ENCODE data around the gene SEC11C. TPM values are rescaled to one million over a fixed set of nuclear protein-coding genes. Genes with fewer than 3 reads are reported as not detected.
A peak's percentile ranks its signal among the peaks of the same experiment; 100 is the strongest.

Gene SEC11C
- 10 to 100 TPM; 53.5 to 70.2 TPM for total RNA-seq

- Mint-ChIP-seq H3K27me3 (peaks cover 7% of the 10 kb centered on the region), H3K36me3 (ENCODE audit: low read depth) (peaks cover 6% of the 10 kb centered on the region), H3K9me3 (ENCODE audit: low read depth) (no peaks in the 10 kb centered on the region), H3K27ac (peak within 1 kb of the TSS; percentile 95), H3K4me1 (peaks cover 42% of the 10 kb centered on the region), H3K4me3 (peak within 1 kb of the TSS; percentile 94)
- CTCF ChIA-PET, result interaction anchor here (0.6 to 1.0 kb wide), 2 partner anchors 22 to 292 kb away, joined by 3 read pairs; no protein-coding TSS in a partner anchor
- ATAC-seq, result peak; percentile 94
- POLR2A ChIA-PET, result interaction anchor here (1.9 to 2.6 kb wide), 2 partner anchors 16 to 760 kb away, joined by 6 to 11 read pairs; partner anchors contain the start of gene PMAIP1
- intact Hi-C loops (cut with DNase I, micrococcal nuclease), result loop anchor here (1.0 to 10.0 kb wide), 13 partner anchors 15 to 1515 kb away; partner anchors contain the start of genes MALT1 (in 2 of the 2), LMAN1 (in 1 of the 2), NARS1 (in 1 of the 2) and NEDD4L (in 1 of the 2)
- peak; percentile 97 for DNase-seq
Observed at GRCh38 chr18:59139615-59140301, at the start of gene SEC11C. SEC11C (plus strand) TSS chr18:59139884; CDS start chr18:59139949, 65 bp downstream.

- ChIA-PET CTCF (no interaction called here), POLR2A (no interaction called here)
- H3K4me3 Mint-ChIP-seq, result no peak overlapping the region
- H3K27ac Mint-ChIP-seq, result no peak overlapping the region
- peaks cover 8% of the 10 kb centered on the region for H3K4me1 Mint-ChIP-seq
- intact Hi-C loops (cut with DNase I, micrococcal nuclease), result no loop called here
- DNase-seq (no peak), ATAC-seq (no peak)
- H3K9me3 Mint-ChIP-seq (ENCODE audit: low read depth), result no peaks in the 10 kb centered on the region
- peaks cover 5% of the 10 kb centered on the region for H3K27me3 Mint-ChIP-seq
- no peaks in the 10 kb centered on the region for H3K36me3 Mint-ChIP-seq (ENCODE audit: low read depth)
Observed at GRCh38 chr18:59090966-59091603, 48.6 kb upstream of the SEC11C start.

- intact Hi-C loops (cut with DNase I, micrococcal nuclease), result no loop called here
- Mint-ChIP-seq H3K27ac (no peak overlapping the region), H3K27me3 (peaks cover 9% of the 10 kb centered on the region), H3K4me1 (no peaks in the 10 kb centered on the region), H3K36me3 (ENCODE audit: low read depth) (no peaks in the 10 kb centered on the region), H3K4me3 (no peak overlapping the region), H3K9me3 (ENCODE audit: low read depth) (no peaks in the 10 kb centered on the region)
- ATAC-seq (no peak), DNase-seq (no peak)
- ChIA-PET CTCF (no interaction called here), POLR2A (no interaction called here)
Observed at GRCh38 chr18:59093668-59094067, 46.0 kb upstream of the SEC11C start.

- ChIA-PET CTCF (no interaction called here), POLR2A (no interaction called here)
- intact Hi-C loops (cut with DNase I, micrococcal nuclease), result no loop called here
- no peak for ATAC-seq
- Mint-ChIP-seq H3K36me3 (ENCODE audit: low read depth) (no peaks in the 10 kb centered on the region), H3K9me3 (ENCODE audit: low read depth) (no peaks in the 10 kb centered on the region), H3K4me1 (no peaks in the 10 kb centered on the region), H3K4me3 (no peak overlapping the region), H3K27me3 (peaks cover 9% of the 10 kb centered on the region), H3K27ac (no peak overlapping the region)
- no peak for DNase-seq
Observed at GRCh38 chr18:59094569-59094968, 45.1 kb upstream of the SEC11C start.

- H3K9me3 Mint-ChIP-seq (ENCODE audit: low read depth), result no peaks in the 10 kb centered on the region
- CTCF ChIA-PET, result no interaction called here
Observed at GRCh38 chr18:59096098-59096789, 43.4 kb upstream of the SEC11C start.

GRCh38 chr18:59101830-59102414, 37.8 kb upstream of the SEC11C start:
- H3K4me3 Mint-ChIP-seq, result no peak overlapping the region
- peaks cover 23% of the 10 kb centered on the region for H3K27me3 Mint-ChIP-seq
- intact Hi-C loops (cut with DNase I, micrococcal nuclease), result no loop called here
- DNase-seq (no peak), ATAC-seq (no peak)
- no peaks in the 10 kb centered on the region for H3K36me3 Mint-ChIP-seq (ENCODE audit: low read depth)
- H3K4me1 Mint-ChIP-seq, result no peaks in the 10 kb centered on the region
- H3K9me3 Mint-ChIP-seq (ENCODE audit: low read depth), result no peaks in the 10 kb centered on the region
- ChIA-PET CTCF (no interaction called here), POLR2A (no interaction called here)
- H3K27ac Mint-ChIP-seq, result no peak overlapping the region

More at GRCh38 chr18:59096098-59096789, 43.4 kb upstream of the SEC11C start:
- no peak overlapping the region for H3K27ac Mint-ChIP-seq
- H3K4me1 Mint-ChIP-seq, result no peaks in the 10 kb centered on the region
- no peak for ATAC-seq
- DNase-seq, result no peak
- no peak overlapping the region for H3K4me3 Mint-ChIP-seq
- peaks cover 11% of the 10 kb centered on the region for H3K27me3 Mint-ChIP-seq
- H3K36me3 Mint-ChIP-seq (ENCODE audit: low read depth), result no peaks in the 10 kb centered on the region
- POLR2A ChIA-PET, result no interaction called here
- intact Hi-C loops (cut with DNase I, micrococcal nuclease), result no loop called here

GRCh38 chr18:59109375-59109774, 30.3 kb upstream of the SEC11C start:
- POLR2A ChIA-PET, result no interaction called here
- Mint-ChIP-seq H3K36me3 (ENCODE audit: low read depth) (no peaks in the 10 kb centered on the region), H3K4me3 (no peak overlapping the region)

DNA sequence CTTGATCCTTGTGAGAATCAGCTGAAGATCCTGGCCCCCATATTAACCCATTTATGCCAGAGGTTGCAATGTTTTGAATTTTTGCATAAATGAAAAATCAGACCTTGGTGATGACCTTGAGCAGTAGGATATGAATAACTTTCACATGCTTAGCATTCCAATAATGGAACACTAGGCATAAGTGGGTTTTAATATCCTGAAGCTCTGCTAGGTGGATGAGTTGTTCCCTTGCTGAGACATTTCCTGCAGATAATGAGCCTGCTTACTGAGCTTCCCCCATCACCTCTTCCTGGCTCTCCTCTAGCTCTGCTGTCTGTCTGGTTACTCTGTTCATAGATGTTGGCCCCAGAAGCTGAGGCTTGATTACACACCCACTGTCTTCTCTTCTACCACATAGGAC, 25.5 kb upstream of the SEC11C start:
- intact Hi-C loops (cut with DNase I, micrococcal nuclease), result no loop called here
- ATAC-seq (no peak), DNase-seq (no peak)
- ChIA-PET CTCF (no interaction called here), POLR2A (no interaction called here)
- H3K9me3 Mint-ChIP-seq (ENCODE audit: low read depth), result no peaks in the 10 kb centered on the region
- peaks cover 45% of the 10 kb centered on the region for H3K27me3 Mint-ChIP-seq
- H3K4me1 Mint-ChIP-seq, result no peaks in the 10 kb centered on the region
- H3K27ac Mint-ChIP-seq, result no peak overlapping the region
- H3K36me3 Mint-ChIP-seq (ENCODE audit: low read depth), result no peaks in the 10 kb centered on the region
- H3K4me3 Mint-ChIP-seq, result no peak overlapping the region

More at GRCh38 chr18:59109375-59109774, 30.3 kb upstream of the SEC11C start:
- H3K9me3 Mint-ChIP-seq (ENCODE audit: low read depth), result no peaks in the 10 kb centered on the region
- ATAC-seq (no peak), DNase-seq (no peak)
- intact Hi-C loops (cut with DNase I, micrococcal nuclease), result no loop called here
- no peaks in the 10 kb centered on the region for H3K4me1 Mint-ChIP-seq
- peaks cover 53% of the 10 kb centered on the region for H3K27me3 Mint-ChIP-seq
- no peak overlapping the region for H3K27ac Mint-ChIP-seq
- CTCF ChIA-PET, result interaction anchor here (0.6 kb wide), 1 partner anchor 1011 kb away, joined by 3 read pairs; no protein-coding TSS in a partner anchor

GRCh38 chr18:59123588-59124369, 15.9 kb upstream of the SEC11C start:
- peak; percentile 66 for DNase-seq
- H3K9me3 Mint-ChIP-seq (ENCODE audit: low read depth), result no peaks in the 10 kb centered on the region
- H3K4me1 Mint-ChIP-seq, result peaks cover 5% of the 10 kb centered on the region
- H3K27me3 Mint-ChIP-seq, result peaks cover 27% of the 10 kb centered on the region
- intact Hi-C loops (cut with DNase I, micrococcal nuclease), result loop anchor here (1.0 to 2.0 kb wide), 2 partner anchors 16 to 19 kb away; partner anchors contain the start of gene SEC11C (in 1 of the 2)
- H3K27ac Mint-ChIP-seq, result no peak overlapping the region
- CTCF ChIA-PET, result interaction anchor here (0.6 to 1.4 kb wide), 3 partner anchors 13 to 360 kb away, joined by 3 to 4 read pairs (median 4); no protein-coding TSS in a partner anchor
- peak; percentile 97 for ATAC-seq
- no peaks in the 10 kb centered on the region for H3K36me3 Mint-ChIP-seq (ENCODE audit: low read depth)
- H3K4me3 Mint-ChIP-seq, result no peak overlapping the region
- POLR2A ChIA-PET, result interaction anchor here (0.7 to 1.7 kb wide), 4 partner anchors 17 to 368 kb away, joined by 3 to 11 read pairs (median 5); partner anchors contain the start of gene SEC11C

- Mint-ChIP-seq H3K27ac (no peak overlapping the region), H3K4me3 (no peak overlapping the region), H3K27me3 (peaks cover 30% of the 10 kb centered on the region), H3K36me3 (ENCODE audit: low read depth) (no peaks in the 10 kb centered on the region), H3K9me3 (ENCODE audit: low read depth) (no peaks in the 10 kb centered on the region), H3K4me1 (peaks cover 5% of the 10 kb centered on the region)
- intact Hi-C loops (cut with DNase I, micrococcal nuclease), result loop anchor here (1.0 to 2.0 kb wide), 2 partner anchors 15 to 18 kb away; partner anchors contain the start of gene SEC11C (in 1 of the 2)
- POLR2A ChIA-PET, result interaction anchor here (1.0 to 1.7 kb wide), 3 partner anchors 16 to 86 kb away, joined by 3 to 11 read pairs (median 7); partner anchors contain the start of gene SEC11C
- no peak for DNase-seq
- no peak for ATAC-seq
- CTCF ChIA-PET, result interaction anchor here (0.6 to 1.4 kb wide), 3 partner anchors 14 to 360 kb away, joined by 3 to 4 read pairs (median 4); no protein-coding TSS in a partner anchor
Observed at GRCh38 chr18:59124370-59124704, 15.3 kb upstream of the SEC11C start.
